Neural cell (in vitro differentiated cells): ENCODE measurements around the gene DCTN3. TPM values are rescaled to one million over a fixed set of nuclear protein-coding genes. Genes with fewer than 3 reads are reported as not detected.

Experiments
- H2AFZ ChIP-seq: fragments of 200-600, 300-800 bp; sonication (generic), shearing (Covaris generic); 2 replicates; pipeline ENCODE4 v1.6.0; 2014; ENCODE audit warnings: low read depth, mild to moderate bottlenecking, antibody characterized with exemption, low read length, moderate library complexity
- H3F3A ChIP-seq: fragments of 200-600 bp; shearing (Covaris generic); 2 replicates; pipeline ENCODE4 v1.6.1; 2016; ENCODE audit warnings: mild to moderate bottlenecking, moderate library complexity, mixed read lengths, antibody characterized with exemption, low read length; ENCODE audit not compliant: insufficient read depth, poor library complexity, severe bottlenecking
- H3K27ac ChIP-seq: fragments of 200-600, 300-800 bp; sonication (generic), shearing (Covaris generic); 2 replicates; pipeline ENCODE4 v1.5.1; 2014; ENCODE audit warnings: mild to moderate bottlenecking, low read length, moderate library complexity
- H3K27me3 ChIP-seq: fragments of 300-800, 200-600 bp; sonication (generic), shearing (Covaris generic); 2 replicates; pipeline ENCODE4 v1.6.0; 2014; ENCODE audit warnings: mild to moderate bottlenecking, low read depth, low read length, moderate library complexity; ENCODE audit not compliant: insufficient read depth
- H3K36me3 ChIP-seq: fragments of 300-800, 200-600 bp; sonication (generic), shearing (Covaris generic); 2 replicates; pipeline ENCODE4 v1.5.1; 2014; ENCODE audit warnings: mild to moderate bottlenecking, antibody characterized with exemption, low read length, moderate library complexity; ENCODE audit not compliant: insufficient read depth
- H3K4me2 ChIP-seq: fragments of 300-800, 200-600 bp; sonication (generic), shearing (Covaris generic); 2 replicates; pipeline ENCODE4 v1.6.0; 2014; ENCODE audit warnings: mild to moderate bottlenecking, low read length
- H3K4me3 ChIP-seq: fragments of 300-800, 200-600 bp; sonication (generic), shearing (Covaris generic); 2 replicates; pipeline ENCODE4 v1.5.1; 2014; ENCODE audit warnings: mild to moderate bottlenecking, low read length, moderate library complexity
- H3K79me2 ChIP-seq: fragments of 200-600 bp; shearing (Covaris generic); replicated peaks from 2 replicates; pipeline ENCODE4 v1.6.0; 2014; ENCODE audit warnings: mild to moderate bottlenecking, low read length, moderate library complexity; ENCODE audit not compliant: insufficient read depth
- H3K9ac ChIP-seq: fragments of 300-800, 200-600 bp; sonication (generic), shearing (Covaris generic); 2 replicates; pipeline ENCODE4 v1.6.1; 2016; ENCODE audit warnings: mild to moderate bottlenecking, low read length, mixed read lengths
- H3K9me2 ChIP-seq: fragments of 200-600 bp; shearing (Covaris generic); 2 replicates; pipeline ENCODE4 v1.6.1; 2016; ENCODE audit warnings: mild to moderate bottlenecking, low read length, mixed read lengths; ENCODE audit not compliant: insufficient read depth
- H3K9me3 ChIP-seq: fragments of 200-600, 300-800 bp; sonication (generic), shearing (Covaris generic); 2 replicates; pipeline ENCODE4 v1.6.1; 2016; ENCODE audit warnings: mild to moderate bottlenecking, mixed run types, low read length, moderate library complexity, mixed read lengths
- H4K20me1 ChIP-seq: fragments of 200-600 bp; shearing (Covaris generic); 2 replicates; pipeline ENCODE4 v1.6.1; 2016; ENCODE audit warnings: mild to moderate bottlenecking, mixed run types; ENCODE audit not compliant: insufficient read depth
- EP300 ChIP-seq: fragments of 450-650 bp; conservative IDR thresholded peaks from 2 replicates; pipeline ENCODE4 v1.6.1; 2014; ENCODE audit warnings: antibody characterized with exemption, mild to moderate bottlenecking, moderate library complexity; ENCODE audit not compliant: poor library complexity, severe bottlenecking
- MXI1 ChIP-seq: fragments of 450-650 bp; conservative IDR thresholded peaks from 2 replicates; pipeline ENCODE4 v1.6.1; 2014; ENCODE audit warnings: antibody characterized with exemption, mild to moderate bottlenecking; ENCODE audit not compliant: poor library complexity, severe bottlenecking
- POLR2AphosphoS5 ChIP-seq: IDR thresholded peaks from 2 replicates; pipeline ENCODE4 v1.6.1; 2012
- RAD21 ChIP-seq: fragments of 450-650 bp; conservative IDR thresholded peaks from 2 replicates; pipeline ENCODE4 v1.6.1; 2014; ENCODE audit warnings: antibody characterized with exemption, mild to moderate bottlenecking, moderate library complexity
- SMC3 ChIP-seq: fragments of 450-650 bp; conservative IDR thresholded peaks from 2 replicates; pipeline ENCODE4 v1.6.1; 2014; ENCODE audit warnings: antibody characterized with exemption, mild to moderate bottlenecking, moderate library complexity; ENCODE audit not compliant: poor library complexity
- polyA plus RNA-seq: library from polyadenylated mRNA; depleted of rRNA; stranded (reverse); fragments of >200 nt; gene quantifications from 2 replicates; pipeline ENCODE4 v1.2.3, GENCODE V29; 2014

Gene DCTN3
- polyA plus RNA-seq, 1 donor from 2014 or later = 380 TPM

DNA sequence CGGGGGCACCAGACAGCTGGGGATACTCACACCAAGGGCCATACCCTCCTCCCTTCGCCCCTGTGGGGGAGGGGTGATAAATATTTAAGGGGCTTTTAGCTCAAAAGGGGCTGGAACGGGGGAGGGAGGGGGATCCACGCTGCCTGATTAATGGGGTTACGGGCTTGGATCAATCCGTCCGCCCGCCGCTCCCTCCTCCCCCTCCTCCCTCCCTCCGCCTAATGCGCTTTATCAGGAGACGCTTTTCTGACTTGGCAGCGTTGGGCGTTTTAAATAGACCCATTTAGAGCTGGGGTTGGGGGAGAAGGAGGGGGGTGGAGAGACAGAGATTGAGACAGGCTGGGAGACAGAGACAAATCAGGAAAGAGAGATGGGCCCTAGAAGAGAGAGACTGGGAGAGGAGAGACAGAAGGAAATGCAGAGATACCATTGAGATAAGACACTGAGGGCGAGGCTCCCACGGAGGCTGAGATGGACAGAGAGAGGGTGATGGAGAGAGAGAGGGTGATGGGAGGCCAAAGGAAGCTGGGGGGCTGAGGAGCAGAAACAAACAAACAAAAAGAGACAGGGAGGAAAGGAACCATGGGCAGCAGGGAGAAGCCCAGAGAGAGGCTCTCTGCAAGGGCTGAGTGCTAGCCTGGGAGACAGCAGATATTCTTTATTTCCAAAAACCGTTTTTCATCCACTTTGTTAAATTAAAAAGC, 41.0 kb downstream of the DCTN3 start:
- H3K9me2 ChIP-seq = no peaks in the 10 kb centered on the region
- H3K9me3 ChIP-seq = no peaks in the 10 kb centered on the region
- H4K20me1 ChIP-seq = peaks cover 3% of the 10 kb centered on the region
- TF ChIP-seq EP300 = no peak
- peak; percentile 20 for TF ChIP-seq POLR2AphosphoS5
- TF ChIP-seq MXI1 = no peak
- peak overlapping the region; percentile 59 for H3K4me3 ChIP-seq
- no peak overlapping the region for H2AFZ ChIP-seq
- H3K79me2 ChIP-seq = peaks cover 20% of the 10 kb centered on the region
- peak overlapping the region; percentile 58 for H3K9ac ChIP-seq
- H3K36me3 ChIP-seq = no peaks in the 10 kb centered on the region
- no peaks in the 10 kb centered on the region for H3K27me3 ChIP-seq
- peaks cover 5% of the 10 kb centered on the region for H3F3A ChIP-seq
- H3K4me2 ChIP-seq = peak overlapping the region; percentile 71
- peak overlapping the region; percentile 56 for H3K27ac ChIP-seq

DNA sequence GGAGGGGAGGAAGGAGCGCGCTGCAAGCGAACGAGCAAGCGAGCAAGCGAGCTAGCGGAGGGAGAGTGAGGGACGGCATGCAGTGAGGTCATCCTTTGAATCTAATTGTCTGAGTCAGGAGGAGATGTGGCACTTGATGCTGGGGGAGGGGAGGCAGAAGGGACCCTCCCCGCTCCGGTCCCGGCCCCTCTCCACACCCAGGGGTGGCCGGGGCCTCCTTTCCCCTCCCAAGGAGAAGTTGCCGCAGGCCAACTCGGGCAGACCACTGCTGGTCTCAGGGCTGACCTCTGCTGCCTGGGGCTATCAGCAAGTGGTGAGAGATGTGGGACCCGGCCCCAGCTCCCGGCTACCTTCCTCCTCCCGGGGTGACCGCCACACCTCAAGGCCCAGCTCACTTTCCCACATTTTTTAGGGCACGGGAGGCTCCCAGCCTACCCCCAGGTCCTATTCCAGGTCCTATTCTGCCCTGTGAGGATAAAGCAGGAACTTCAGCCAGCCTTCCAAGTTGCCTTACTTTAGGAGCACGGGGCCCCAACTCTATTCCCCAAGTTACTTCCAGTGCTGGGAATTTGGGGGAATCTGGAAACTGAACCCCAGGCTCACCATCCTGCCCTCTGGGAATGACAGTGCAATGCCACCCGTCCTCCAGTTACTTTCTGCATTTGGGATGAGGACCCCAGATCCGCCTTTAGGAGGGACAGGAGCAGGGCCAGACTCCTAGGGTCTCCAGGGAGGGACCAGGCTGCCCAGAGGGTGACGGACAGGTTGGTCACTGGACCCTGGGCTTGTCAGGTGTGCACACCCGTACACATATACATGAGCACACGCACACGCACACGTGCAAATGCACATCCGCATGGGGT, 41.8 kb downstream of the DCTN3 start:
- peak overlapping the region; percentile 53 for H3K4me2 ChIP-seq
- peaks cover 5% of the 10 kb centered on the region for H3F3A ChIP-seq

DNA sequence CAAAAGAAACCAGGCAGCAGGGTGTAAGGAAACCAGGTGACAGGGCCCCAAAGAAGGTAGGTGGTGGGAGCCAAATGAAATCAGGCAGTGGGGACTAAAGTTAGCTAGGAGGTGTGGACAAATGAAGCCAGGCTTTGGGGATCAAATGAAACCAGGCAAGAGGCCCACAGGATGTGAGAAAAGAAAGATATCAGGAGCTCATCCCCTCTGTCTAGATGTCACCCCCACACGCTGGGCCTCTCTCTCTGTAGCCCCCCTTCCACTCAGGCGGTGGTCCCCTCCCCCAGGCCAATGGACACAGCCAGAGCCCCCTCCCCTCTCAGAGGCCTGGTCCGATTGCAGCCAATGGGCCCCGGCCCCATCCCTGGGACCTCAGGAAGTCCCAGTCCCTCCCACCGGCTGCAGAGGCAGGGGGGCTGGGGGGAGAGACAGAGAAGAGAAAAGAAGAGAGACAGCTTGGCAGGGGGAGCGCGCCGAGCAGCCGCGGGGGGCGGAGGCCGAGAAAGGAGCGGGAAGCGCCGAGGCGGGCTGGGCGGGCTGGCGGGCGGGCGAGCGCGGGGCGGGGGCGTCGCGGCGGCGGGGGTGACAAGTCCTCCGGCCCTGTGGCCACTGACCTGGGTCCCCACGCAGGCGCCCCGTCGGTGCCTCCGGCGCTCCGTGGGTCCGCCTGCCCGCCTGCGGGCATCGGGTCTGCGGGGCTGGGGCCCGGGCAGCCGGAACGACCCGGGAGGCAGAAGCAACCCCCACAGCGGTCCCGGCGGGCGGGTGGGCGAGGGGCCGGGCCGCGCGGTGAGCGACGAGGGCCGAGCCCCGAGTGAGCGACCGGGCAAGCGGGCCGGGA, 42.7 kb downstream of the DCTN3 start:
- Histone ChIP-seq H3K4me3 (peak overlapping the region; percentile 59), H3K9ac (peak overlapping the region; percentile 58), H3K9me2 (no peaks in the 10 kb centered on the region), H3K4me2 (no peak overlapping the region), H3K79me2 (peaks cover 18% of the 10 kb centered on the region), H3F3A (peaks cover 5% of the 10 kb centered on the region), H3K9me3 (no peaks in the 10 kb centered on the region), H2AFZ (no peak overlapping the region), H4K20me1 (peaks cover 3% of the 10 kb centered on the region), H3K27me3 (no peaks in the 10 kb centered on the region), H3K27ac (peak overlapping the region; percentile 57), H3K36me3 (no peaks in the 10 kb centered on the region)
- TF ChIP-seq POLR2AphosphoS5 = no peak
- no peak for TF ChIP-seq SMC3
- no peak for TF ChIP-seq RAD21

More for the DNA sequence above, 41.8 kb downstream of the DCTN3 start:
- H3K79me2 ChIP-seq = peaks cover 21% of the 10 kb centered on the region
- H3K36me3 ChIP-seq = no peaks in the 10 kb centered on the region
- H2AFZ ChIP-seq = no peak overlapping the region
- H3K9ac ChIP-seq = peak overlapping the region; percentile 58
- H3K9me2 ChIP-seq = no peaks in the 10 kb centered on the region
- H3K4me3 ChIP-seq = peak overlapping the region; percentile 59
- peak overlapping the region; percentile 56 for H3K27ac ChIP-seq
- no peaks in the 10 kb centered on the region for H3K27me3 ChIP-seq
- no peaks in the 10 kb centered on the region for H3K9me3 ChIP-seq
- TF ChIP-seq POLR2AphosphoS5 (peak; percentile 68), MXI1 (no peak)
- peaks cover 3% of the 10 kb centered on the region for H4K20me1 ChIP-seq
